ENCODE data around the gene ITGB6. TPM values are rescaled to one million over a fixed set of nuclear protein-coding genes. Genes with fewer than 3 reads are reported as not detected.

ITGB6 gene
- total RNA-seq, 6 experiments from 2014 or later, result 0.11 to 0.68 (median 0.44) TPM; not detected in 2

- no peaks in the 10 kb centered on the region for H3K36me3 ChIP-seq
- ATAC-seq (peak in 2 of 4 donors; percentile 20 to 69), DNase-seq (no peak)
- H3K9me3 ChIP-seq, result no peaks in the 10 kb centered on the region
- H3K27ac ChIP-seq, result no peak overlapping the region
- WGBS (ENCODE audit: insufficient coverage, low coverage, low lambda C conversion rate, missing lambda C conversion rate), result 45% methylated on average over 5 of the region's 7 CpGs
- no peak overlapping the region for H3K4me3 ChIP-seq
- no peak for TF ChIP-seq CTCF (IDR thresholded peaks at IDR 0.05)
- TF ChIP-seq POLR2A (IDR thresholded peaks at IDR 0.05), result no peak
- intact Hi-C loops (cut with DNase I), result no loop called here
- no peaks in the 10 kb centered on the region for H3K4me1 ChIP-seq
- no peaks in the 10 kb centered on the region for H3K27me3 ChIP-seq
These were observed 14.7 kb upstream of the ITGB6 start for GRCh38 chr2:160214461-160215445.

- intact Hi-C loops (cut with DNase I), result no loop called here
- Histone ChIP-seq H3K9me3 (no peaks in the 10 kb centered on the region), H3K4me3 (no peak overlapping the region), H3K27ac (no peak overlapping the region), H3K36me3 (no peaks in the 10 kb centered on the region), H3K27me3 (no peaks in the 10 kb centered on the region), H3K4me1 (no peaks in the 10 kb centered on the region)
- TF ChIP-seq CTCF (IDR thresholded peaks at IDR 0.05), result no peak
- no peak for TF ChIP-seq POLR2A (IDR thresholded peaks at IDR 0.05)
- WGBS (ENCODE audit: insufficient coverage, low coverage, low lambda C conversion rate, missing lambda C conversion rate), result 76% methylated on average over 10 of the region's 10 CpGs
- ATAC-seq (no peak), DNase-seq (no peak)
These were observed 13.4 kb upstream of the ITGB6 start for GRCh38 chr2:160213511-160213910.

GRCh38 chr2:160210599-160211138 is 10.6 kb upstream of the ITGB6 start:
- WGBS (ENCODE audit: insufficient coverage, low coverage, low lambda C conversion rate, missing lambda C conversion rate), result 53% methylated on average over 11 of the region's 11 CpGs
- Histone ChIP-seq H3K9me3 (no peaks in the 10 kb centered on the region), H3K27me3 (no peaks in the 10 kb centered on the region), H3K4me1 (no peaks in the 10 kb centered on the region), H3K27ac (no peak overlapping the region), H3K4me3 (no peak overlapping the region), H3K36me3 (no peaks in the 10 kb centered on the region)
- TF ChIP-seq CTCF (IDR thresholded peaks at IDR 0.05), result peak; percentile 64 to 76 (median 72)
- TF ChIP-seq POLR2A (IDR thresholded peaks at IDR 0.05), result no peak
- intact Hi-C loops (cut with DNase I), result no loop called here
- peak; percentile 75 to 91 (median 83) for ATAC-seq
- DNase-seq, result peak; percentile 68 to 72 (median 69)

DNA sequence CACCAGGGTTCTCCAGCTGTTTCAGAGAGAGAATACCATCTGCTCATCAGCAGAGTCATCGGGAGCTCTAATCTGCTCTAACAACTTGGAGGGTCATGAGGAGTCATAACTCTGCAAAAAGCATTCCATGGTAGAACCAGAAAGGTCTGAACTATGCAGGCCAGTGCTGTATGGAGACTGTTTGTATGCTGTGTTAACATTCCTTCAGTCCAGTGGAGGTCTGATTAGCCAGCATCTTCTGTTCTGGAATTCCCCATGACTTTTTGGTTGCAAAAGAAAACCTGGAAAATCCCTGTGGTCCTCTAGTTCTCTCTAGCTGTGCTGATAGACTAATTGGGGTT is 9.4 kb upstream of the ITGB6 start:
- WGBS (ENCODE audit: insufficient coverage, low coverage, low lambda C conversion rate, missing lambda C conversion rate), result no CpG with 5 or more reads among the region's 1 CpG
- Histone ChIP-seq H3K27ac (no peak overlapping the region), H3K36me3 (no peaks in the 10 kb centered on the region), H3K4me3 (no peak overlapping the region), H3K4me1 (no peaks in the 10 kb centered on the region), H3K27me3 (no peaks in the 10 kb centered on the region), H3K9me3 (no peaks in the 10 kb centered on the region)
- ATAC-seq (peak in 2 of 4 donors; percentile 15 to 33), DNase-seq (no peak)
- TF ChIP-seq POLR2A (IDR thresholded peaks at IDR 0.05) (no peak), CTCF (IDR thresholded peaks at IDR 0.05) (no peak)
- intact Hi-C loops (cut with DNase I), result no loop called here

All from right lobe of liver (tissue), 6 donors.